IMR-90 (cell line): ENCODE results near the gene CRYZL1. TPM values are rescaled to one million over a fixed set of nuclear protein-coding genes. Genes with fewer than 3 reads are reported as not detected.

ENCODE experiments used
- ATAC-seq: fragments of 200-7000 bp; cut with Tn5 transposase; 2 replicates; pipeline ENCODE4 v1.9.1; 2020; ENCODE audit warnings: low read depth, mild to moderate bottlenecking, moderate library complexity
- BruUV-seq: library from RNA; stranded (reverse); fragments of 400-500 nt; replicated peaks from 2 replicates; lab custom pipeline; 2021; lab: Mats Ljungman, UMichigan
- CTCF ChIA-PET: fragments of 300-600 bp; formaldehyde crosslinking; extraction: SDS; loops from one replicate; lab custom pipeline; 2021; ENCODE audit warnings: antibody characterized with exemption; lab: Yijun Ruan, JAX
- POLR2A ChIA-PET: fragments of 300-600 bp; sonication (Branson Sonifier 250); formaldehyde crosslinking; loops from one replicate; lab custom pipeline; 2022; ENCODE audit warnings: antibody characterized with exemption; ENCODE audit not compliant: unreplicated experiment; lab: Charles Lee
- DNase-seq: peaks from one replicate; pipeline ENCODE4 v3.0.0; 2013
- H2AFZ ChIP-seq: replicated peaks from 2 replicates; pipeline ENCODE3; 2013; ENCODE audit warnings: low read length, mild to moderate bottlenecking; ENCODE audit not compliant: poor library complexity
- H2AK5ac ChIP-seq: 2 replicates; pipeline ENCODE4 v1.6.1; 2013; ENCODE audit warnings: low read depth, low read length, inconsistent platforms
- H2AK9ac ChIP-seq: replicated peaks from 2 replicates; pipeline ENCODE3; 2013; ENCODE audit warnings: mild to moderate bottlenecking, low read depth, low read length, moderate library complexity; ENCODE audit not compliant: poor library complexity
- H2BK120ac ChIP-seq: 2 replicates; pipeline ENCODE4 v1.6.1; 2013; ENCODE audit warnings: low read depth, low read length, inconsistent platforms
- H2BK15ac ChIP-seq: 3 replicates; pipeline ENCODE4 v1.6.1; 2013; ENCODE audit warnings: low read depth, low read length, inconsistent platforms
- H2BK20ac ChIP-seq: 2 replicates; pipeline ENCODE4 v1.6.1; 2013; ENCODE audit warnings: low read depth, mild to moderate bottlenecking, inconsistent platforms, low read length, moderate library complexity
- H2BK5ac ChIP-seq: 2 replicates; pipeline ENCODE4 v1.6.1; 2013; ENCODE audit warnings: mild to moderate bottlenecking, low read depth, low read length, inconsistent platforms; ENCODE audit not compliant: poor library complexity, severe bottlenecking
- H3K14ac ChIP-seq: replicated peaks from 2 replicates; pipeline ENCODE4 v1.6.1; 2013; ENCODE audit warnings: low read depth, low read length, inconsistent platforms
- H3K18ac ChIP-seq: 2 replicates; pipeline ENCODE4 v1.6.1; 2013; ENCODE audit warnings: low read depth, low read length, control low read depth
- H3K23ac ChIP-seq: 2 replicates; pipeline ENCODE4 v1.6.1; 2013; ENCODE audit warnings: low read depth, low read length, inconsistent platforms
- H3K27ac ChIP-seq: 2 replicates; pipeline ENCODE4 v1.5.1; 2013; ENCODE audit warnings: mild to moderate bottlenecking, control low read depth, low read length; ENCODE audit not compliant: insufficient read depth
- H3K27me3 ChIP-seq: 2 replicates; pipeline ENCODE4 v1.6.1; 2013; ENCODE audit warnings: low read length; ENCODE audit not compliant: control insufficient read depth, insufficient read depth
- H3K36me3 ChIP-seq: 2 replicates; pipeline ENCODE4 v1.6.1; 2013; ENCODE audit warnings: low read length, mixed read lengths; ENCODE audit not compliant: control insufficient read depth, insufficient read depth
- H3K4ac ChIP-seq: 2 replicates; pipeline ENCODE4 v1.6.1; 2013; ENCODE audit warnings: low read depth, low read length, inconsistent platforms
- H3K4me1 ChIP-seq: 2 replicates; pipeline ENCODE4 v1.6.1; 2013; ENCODE audit warnings: low read length, mixed read lengths; ENCODE audit not compliant: control insufficient read depth, insufficient read depth
- H3K4me2 ChIP-seq: 2 replicates; pipeline ENCODE4 v1.6.1; 2013; ENCODE audit warnings: low read depth, mild to moderate bottlenecking, control low read depth, low read length, moderate library complexity
- H3K4me3 ChIP-seq: 2 replicates; pipeline ENCODE4 v1.5.1; 2013; ENCODE audit warnings: low read depth, mild to moderate bottlenecking, control low read depth, low read length, moderate library complexity; ENCODE audit not compliant: insufficient read depth
- H3K56ac ChIP-seq: 2 replicates; pipeline ENCODE4 v1.6.1; 2013; ENCODE audit warnings: low read length, inconsistent platforms; ENCODE audit not compliant: insufficient read depth; ENCODE audit errors: extremely low read depth
- H3K79me1 ChIP-seq, 2 experiments: 2 replicates each; pipeline ENCODE4 v1.6.1; 2013; ENCODE audit warnings: low read length in 2 of 2, inconsistent platforms in 1 of 2, low read depth in 1 of 2
- H3K9ac ChIP-seq: 2 replicates; pipeline ENCODE4 v1.6.1; 2013; ENCODE audit warnings: low read depth, low read length, control low read depth
- H3K9me1 ChIP-seq: 2 replicates; pipeline ENCODE4 v1.6.1; 2013; ENCODE audit warnings: low read length, inconsistent platforms; ENCODE audit not compliant: insufficient read depth
- H3K9me3 ChIP-seq: 2 replicates; pipeline ENCODE4 v1.6.1; 2013; ENCODE audit warnings: low read length; ENCODE audit not compliant: control insufficient read depth, insufficient read depth
- H4K20me1 ChIP-seq: 2 replicates; pipeline ENCODE4 v1.6.1; 2013; ENCODE audit warnings: low read length, inconsistent platforms; ENCODE audit not compliant: insufficient read depth
- H4K5ac ChIP-seq: 2 replicates; pipeline ENCODE4 v1.6.1; 2013; ENCODE audit warnings: mild to moderate bottlenecking, low read depth, low read length, control low read depth
- H4K8ac ChIP-seq, 2 experiments: 2 replicates each; pipeline ENCODE4 v1.6.1; 2013; ENCODE audit warnings: low read depth in 2 of 2, low read length in 2 of 2, control low read depth in 1 of 2, inconsistent platforms in 1 of 2
- H4K91ac ChIP-seq: 2 replicates; pipeline ENCODE4 v1.6.1; 2013; ENCODE audit warnings: low read depth, low read length, inconsistent platforms; ENCODE audit not compliant: insufficient read depth
- CHD1 ChIP-seq: IDR thresholded peaks from 2 replicates; pipeline ENCODE4 v1.6.1; 2012; ENCODE audit warnings: low read depth, low read length, improper control_type of control experiment
- MAFK ChIP-seq: IDR thresholded peaks from 2 replicates; pipeline ENCODE4 v1.6.1; 2012; ENCODE audit warnings: low read depth, low read length, improper control_type of control experiment
- MAZ ChIP-seq: IDR thresholded peaks from 2 replicates; pipeline ENCODE4 v1.6.1; 2012; ENCODE audit warnings: low read depth, mild to moderate bottlenecking, low read length, improper control_type of control experiment, moderate library complexity, borderline replicate concordance
- MXI1 ChIP-seq: IDR thresholded peaks from 2 replicates; pipeline ENCODE4 v1.6.1; 2012; ENCODE audit warnings: low read depth, mild to moderate bottlenecking, low read length, moderate library complexity, borderline replicate concordance
- RAD21 ChIP-seq: IDR thresholded peaks from 2 replicates; pipeline ENCODE4 v1.6.1; 2012; ENCODE audit warnings: low read length, improper control_type of control experiment
- RCOR1 ChIP-seq: IDR thresholded peaks from 2 replicates; pipeline ENCODE4 v1.6.1; 2012; ENCODE audit warnings: mild to moderate bottlenecking, low read length, improper control_type of control experiment; ENCODE audit not compliant: insufficient replicate concordance
- SMC3 ChIP-seq: fragments of 150-350 bp; IDR thresholded peaks from 2 replicates; pipeline ENCODE4 v1.6.1; 2016; ENCODE audit warnings: low read depth, mild to moderate bottlenecking, antibody characterized with exemption, low read length, moderate library complexity
- WGBS, 2 experiments: methylation state at CpG; one replicate each; pipeline versions ENCODE4 v1.1.5 to v1.1.7; 2013; ENCODE audit warnings: missing lambda C conversion rate in 2 of 2; ENCODE audit not compliant: insufficient read length in 1 of 2; ENCODE audit errors: extremely low coverage in 2 of 2; 5-methylcytosine and 5-hydroxymethylcytosine counted together
- dilution Hi-C: fragments of 300-500 bp; cut with HindIII; formaldehyde crosslinking; loops from one replicate; pipeline ENCODE4 v1.14.3; 2018; ENCODE audit warnings: low sequenced_read_pairs; ENCODE audit not compliant: unreplicated experiment
- in situ Hi-C: fragments of 300-500 bp; cut with MboI; formaldehyde crosslinking; loops from 3 replicates; pipeline ENCODE4 v1.14.3; 2019; ENCODE audit warnings: low sequenced_read_pairs, inconsistent platforms, mixed read lengths
- intact Hi-C: fragments of 100-400 bp; cut with micrococcal nuclease; formaldehyde crosslinking; loops from 2 replicates; pipeline ENCODE4 v1.10.0; 2022
- polyA plus RNA-seq, 3 experiments: library from polyadenylated mRNA; depleted of rRNA; stranded (reverse); fragments of >200 nt; gene quantifications; 2 replicates each; pipeline ENCODE4 v1.2.3, GENCODE V29; 2012; ENCODE audit warnings: low replicate concordance in 1 of 3
- total RNA-seq: library from RNA; depleted of rRNA; stranded (reverse); fragments of >200 nt; gene quantifications from 2 replicates; pipeline ENCODE4 v1.2.3, GENCODE V29; 2012
- TF ChIP-seq, protein P1 (sequence below): fragments of 150-350 bp; IDR thresholded peaks from 2 replicates; pipeline ENCODE4 v1.6.1; 2016; ENCODE audit warnings: low read depth, mild to moderate bottlenecking, low read length, moderate library complexity, borderline replicate concordance
- TF ChIP-seq, protein P2 (sequence below): conservative IDR thresholded peaks from 2 replicates; pipeline ENCODE4 v1.5.1; 2012; ENCODE audit warnings: mild to moderate bottlenecking, low read depth, low read length, improper control_type of control experiment
- TF ChIP-seq, protein P3 (sequence below): fragments of 150-350 bp; IDR thresholded peaks from 2 replicates; pipeline ENCODE4 v1.6.1; 2017; ENCODE audit warnings: mild to moderate bottlenecking, antibody characterized with exemption, low read length, low read depth

The CRYZL1 gene
- total and polyA plus RNA-seq, 2 of the 4 experiments (the other 2 are of a cell fraction) = 19.9 to 28.5 TPM

DNA sequence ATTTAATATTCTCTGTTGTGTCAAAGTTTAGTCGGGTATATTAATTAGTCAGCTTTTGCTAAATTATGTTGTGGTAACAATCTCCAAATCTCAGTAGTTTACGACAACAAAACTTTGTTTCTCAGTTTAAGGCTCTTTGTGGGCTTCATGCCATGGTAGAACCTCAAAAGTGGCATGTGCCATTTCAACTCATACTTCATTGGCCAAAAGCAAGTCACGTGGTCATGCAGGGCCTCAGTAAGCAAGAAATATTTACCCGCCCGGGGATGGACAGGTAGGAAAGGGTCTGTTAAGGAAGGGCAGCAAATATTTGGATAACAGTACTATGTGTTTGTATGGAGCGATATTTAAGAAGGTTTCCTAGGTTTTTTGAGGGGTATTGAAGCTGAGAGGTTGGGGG lies 39.3 kb upstream of the CRYZL1 start:
- Histone ChIP-seq H4K8ac (no peak overlapping the region), H2AK5ac (no peak overlapping the region), H2BK15ac (no peak overlapping the region), H3K79me1 (peaks cover 33 to 69% of the 10 kb centered on the region in 2 experiments), H2AK9ac (no peak overlapping the region), H3K9ac (no peak overlapping the region), H3K4me3 (no peak overlapping the region), H3K23ac (no peak overlapping the region), H4K5ac (no peak overlapping the region), H3K4me2 (no peak overlapping the region), H3K4me1 (peaks cover 11% of the 10 kb centered on the region), H3K36me3 (no peaks in the 10 kb centered on the region), H3K9me3 (no peaks in the 10 kb centered on the region), H2BK5ac (no peak overlapping the region), H4K20me1 (peaks cover 24% of the 10 kb centered on the region), H3K56ac (no peak overlapping the region), H2BK20ac (no peak overlapping the region), H3K9me1 (peaks cover 14% of the 10 kb centered on the region), H3K27ac (no peak overlapping the region), H4K91ac (no peak overlapping the region), H3K14ac (no peak overlapping the region), H2BK120ac (no peak overlapping the region), H3K27me3 (no peaks in the 10 kb centered on the region), H3K4ac (no peak overlapping the region), H3K18ac (no peak overlapping the region), H2AFZ (no peak overlapping the region)
- ATAC-seq (no peak), DNase-seq (no peak)
- POLR2A ChIA-PET = no interaction called here
- no TSS peak for BruUV-seq
- intact Hi-C loops (no loop called here), in situ Hi-C loops (no loop called here), dilution Hi-C loops (no loop called here)
- no CpG with 5 or more reads among the region's 6 CpGs for WGBS, 2 experiments
- CTCF ChIA-PET = no interaction called here
- no peak for TF ChIP-seq RAD21
- TF ChIP-seq, protein P1, sequence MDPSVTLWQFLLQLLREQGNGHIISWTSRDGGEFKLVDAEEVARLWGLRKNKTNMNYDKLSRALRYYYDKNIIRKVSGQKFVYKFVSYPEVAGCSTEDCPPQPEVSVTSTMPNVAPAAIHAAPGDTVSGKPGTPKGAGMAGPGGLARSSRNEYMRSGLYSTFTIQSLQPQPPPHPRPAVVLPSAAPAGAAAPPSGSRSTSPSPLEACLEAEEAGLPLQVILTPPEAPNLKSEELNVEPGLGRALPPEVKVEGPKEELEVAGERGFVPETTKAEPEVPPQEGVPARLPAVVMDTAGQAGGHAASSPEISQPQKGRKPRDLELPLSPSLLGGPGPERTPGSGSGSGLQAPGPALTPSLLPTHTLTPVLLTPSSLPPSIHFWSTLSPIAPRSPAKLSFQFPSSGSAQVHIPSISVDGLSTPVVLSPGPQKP = no peak
- TF ChIP-seq CHD1 = no peak
- no peak for TF ChIP-seq MAFK
- TF ChIP-seq, protein P2, sequence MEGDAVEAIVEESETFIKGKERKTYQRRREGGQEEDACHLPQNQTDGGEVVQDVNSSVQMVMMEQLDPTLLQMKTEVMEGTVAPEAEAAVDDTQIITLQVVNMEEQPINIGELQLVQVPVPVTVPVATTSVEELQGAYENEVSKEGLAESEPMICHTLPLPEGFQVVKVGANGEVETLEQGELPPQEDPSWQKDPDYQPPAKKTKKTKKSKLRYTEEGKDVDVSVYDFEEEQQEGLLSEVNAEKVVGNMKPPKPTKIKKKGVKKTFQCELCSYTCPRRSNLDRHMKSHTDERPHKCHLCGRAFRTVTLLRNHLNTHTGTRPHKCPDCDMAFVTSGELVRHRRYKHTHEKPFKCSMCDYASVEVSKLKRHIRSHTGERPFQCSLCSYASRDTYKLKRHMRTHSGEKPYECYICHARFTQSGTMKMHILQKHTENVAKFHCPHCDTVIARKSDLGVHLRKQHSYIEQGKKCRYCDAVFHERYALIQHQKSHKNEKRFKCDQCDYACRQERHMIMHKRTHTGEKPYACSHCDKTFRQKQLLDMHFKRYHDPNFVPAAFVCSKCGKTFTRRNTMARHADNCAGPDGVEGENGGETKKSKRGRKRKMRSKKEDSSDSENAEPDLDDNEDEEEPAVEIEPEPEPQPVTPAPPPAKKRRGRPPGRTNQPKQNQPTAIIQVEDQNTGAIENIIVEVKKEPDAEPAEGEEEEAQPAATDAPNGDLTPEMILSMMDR = no peak
- TF ChIP-seq MAZ = no peak
- TF ChIP-seq MXI1 = no peak
- no peak for TF ChIP-seq SMC3
- no peak for TF ChIP-seq RCOR1
- TF ChIP-seq, protein P3, sequence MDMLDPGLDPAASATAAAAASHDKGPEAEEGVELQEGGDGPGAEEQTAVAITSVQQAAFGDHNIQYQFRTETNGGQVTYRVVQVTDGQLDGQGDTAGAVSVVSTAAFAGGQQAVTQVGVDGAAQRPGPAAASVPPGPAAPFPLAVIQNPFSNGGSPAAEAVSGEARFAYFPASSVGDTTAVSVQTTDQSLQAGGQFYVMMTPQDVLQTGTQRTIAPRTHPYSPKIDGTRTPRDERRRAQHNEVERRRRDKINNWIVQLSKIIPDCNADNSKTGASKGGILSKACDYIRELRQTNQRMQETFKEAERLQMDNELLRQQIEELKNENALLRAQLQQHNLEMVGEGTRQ = no peak
